ENCODE data around the gene NRXN3. TPM values are rescaled to one million over a fixed set of nuclear protein-coding genes. Genes with fewer than 3 reads are reported as not detected.

Gene NRXN3
- total and polyA plus RNA-seq, 2 of the 13 experiments (the other 11 are each of a cell fraction or from before 2014, with no cell fraction given): 0.03 TPM; not detected in 1

GRCh38 chr14:79510659-79511058, 1340.5 kb downstream of the NRXN3 start:
- no peaks in the 10 kb centered on the region for H3K36me3 ChIP-seq (replicated peaks in 1 of 2; ENCODE audit: control insufficient read depth in 1 of 2, insufficient read depth in 2 of 2, low read length in 2 of 2)
- no peaks in the 10 kb centered on the region for H4K20me1 ChIP-seq (ENCODE audit: insufficient read depth, low read length)
- WGBS (ENCODE audit: low lambda C conversion rate): 0% methylated on average over 3 of the region's 3 CpGs
- intact Hi-C loops (cut with micrococcal nuclease; ENCODE audit: unreplicated experiment) (no loop called here), in situ Hi-C loops (cut with HindIII; ENCODE audit: extremely low pct_ligation_motif_present, low pct_unique_long_range_greater_than_20kb) (no loop called here)
- BruUV-seq (replicated peaks): no TSS peak
- no peaks in the 10 kb centered on the region for H3K4me1 ChIP-seq (ENCODE audit: insufficient read depth, low read length)
- no peaks in the 10 kb centered on the region for H3K79me2 ChIP-seq (ENCODE audit: insufficient read depth, low read length)
- H2AFZ ChIP-seq (ENCODE audit: low read length): no peak overlapping the region
- peaks cover 78% of the 10 kb centered on the region for H3K9me3 ChIP-seq (ENCODE audit: low read length)
- ChIA-PET POLR2A (no interaction called here), CTCF (ENCODE audit: low intra/inter-chr PET ratio, low total read pairs) (no interaction called here)
- TF ChIP-seq SOX5 (CRISPR knock-in tag; IDR thresholded peaks at IDR 0.05; ENCODE audit: borderline replicate concordance): no peak
- no peak for TF ChIP-seq MED1 (CRISPR knock-in tag; IDR thresholded peaks at IDR 0.05)
- TF ChIP-seq ZFP1 (CRISPR knock-in tag; IDR thresholded peaks at IDR 0.05): no peak
- TF ChIP-seq HCFC1 (IDR thresholded peaks at IDR 0.05; ENCODE audit: low read depth, low read length): no peak
- TF ChIP-seq ETS1 (CRISPR knock-in tag; IDR thresholded peaks at IDR 0.05): no peak
- no peak for TF ChIP-seq KDM5A (IDR thresholded peaks at IDR 0.05; ENCODE audit: borderline replicate concordance, low read length)
- H3K27ac ChIP-seq (ENCODE audit: extremely low read length, insufficient read depth, low read length): no peak overlapping the region
- no peaks in the 10 kb centered on the region for H3K27me3 ChIP-seq (ENCODE audit: control insufficient read depth in 1 of 2, insufficient read depth in 2 of 2, low read length in 2 of 2)
- ATAC-seq (no peak), FAIRE-seq (no peak), DNase-seq (ENCODE audit: low spot score) (no peak)
- no peak overlapping the region for H3K9ac ChIP-seq (ENCODE audit: insufficient read depth, low read depth, low read length)
- H3K4me2 ChIP-seq (ENCODE audit: low read depth, low read length): no peak overlapping the region
- no peak overlapping the region for H3K4me3 ChIP-seq (replicated peaks in 1 of 3; ENCODE audit: insufficient read depth in 1 of 3, low read depth in 2 of 3, low read length in 3 of 3)

- intact Hi-C loops (cut with micrococcal nuclease; ENCODE audit: unreplicated experiment) (no loop called here), in situ Hi-C loops (cut with HindIII; ENCODE audit: extremely low pct_ligation_motif_present, low pct_unique_long_range_greater_than_20kb) (no loop called here)
- DNase-seq (ENCODE audit: low spot score) (no peak), FAIRE-seq (no peak), ATAC-seq (no peak)
- Histone ChIP-seq H3K4me1 (ENCODE audit: insufficient read depth, low read length) (no peaks in the 10 kb centered on the region), H3K4me3 (replicated peaks in 1 of 3; ENCODE audit: insufficient read depth in 1 of 3, low read depth in 2 of 3, low read length in 3 of 3) (no peak overlapping the region), H3K79me2 (ENCODE audit: insufficient read depth, low read length) (no peaks in the 10 kb centered on the region), H4K20me1 (ENCODE audit: insufficient read depth, low read length) (no peaks in the 10 kb centered on the region), H3K27me3 (ENCODE audit: control insufficient read depth in 1 of 2, insufficient read depth in 2 of 2, low read length in 2 of 2) (no peaks in the 10 kb centered on the region), H3K9me3 (ENCODE audit: low read length) (peaks cover 78% of the 10 kb centered on the region), H2AFZ (ENCODE audit: low read length) (no peak overlapping the region), H3K27ac (ENCODE audit: extremely low read length, insufficient read depth, low read length) (no peak overlapping the region), H3K9ac (ENCODE audit: insufficient read depth, low read depth, low read length) (no peak overlapping the region), H3K4me2 (ENCODE audit: low read depth, low read length) (no peak overlapping the region), H3K36me3 (replicated peaks in 1 of 2; ENCODE audit: control insufficient read depth in 1 of 2, insufficient read depth in 2 of 2, low read length in 2 of 2) (no peaks in the 10 kb centered on the region)
- WGBS (ENCODE audit: low lambda C conversion rate): 33% methylated on average over 3 of the region's 3 CpGs
- CTCF ChIA-PET (ENCODE audit: low intra/inter-chr PET ratio, low total read pairs): no interaction called here
- no TSS peak for BruUV-seq (replicated peaks)
- POLR2A ChIA-PET: no interaction called here
- no peak for TF ChIP-seq ZNF770 (CRISPR knock-in tag; IDR thresholded peaks at IDR 0.05)
- no peak for TF ChIP-seq BRF2 (CRISPR knock-in tag; IDR thresholded peaks at IDR 0.05)
- no peak for TF ChIP-seq ZNF564 (CRISPR knock-in tag; IDR thresholded peaks at IDR 0.05)
- no peak for TF ChIP-seq ATM (IDR thresholded peaks at IDR 0.05; ENCODE audit: borderline replicate concordance)
- TF ChIP-seq MAF1 (CRISPR knock-in tag; IDR thresholded peaks at IDR 0.05; ENCODE audit: borderline replicate concordance): no peak
- no peak for TF ChIP-seq ZNF713 (CRISPR knock-in tag; IDR thresholded peaks at IDR 0.05)
- TF ChIP-seq ARHGAP35 (CRISPR knock-in tag; IDR thresholded peaks at IDR 0.05; ENCODE audit: borderline replicate concordance): no peak
- no peak for TF ChIP-seq CTCF (CRISPR knock-in tag; IDR thresholded peaks at IDR 0.05)
- TF ChIP-seq NCOA2 (CRISPR knock-in tag; IDR thresholded peaks at IDR 0.05): no peak
These were observed 1341.0 kb downstream of the NRXN3 start for GRCh38 chr14:79511146-79511545.

Data from HepG2 (cell line).